Measurements from ENCODE around the gene COL23A1.

COL23A1 gene

GRCh38 chr5:178544166-178544834, 45.9 kb downstream of the COL23A1 start:
- no peak overlapping the region for H3K4me3 ChIP-seq (replicated peaks; ENCODE audit: low read depth, low read length)
- no peak for TF ChIP-seq CTCF (IDR thresholded peaks at IDR 0.05; ENCODE audit: low read length, missing control alignments)
- no peak for DNase-seq (ENCODE audit: low read depth)

GRCh38 chr5:178542455-178542854, 47.7 kb downstream of the COL23A1 start:
- peak; percentile 11 for DNase-seq (ENCODE audit: low read depth)

GRCh38 chr5:178540526-178540925, 49.7 kb downstream of the COL23A1 start:
- H3K4me3 ChIP-seq (replicated peaks; ENCODE audit: low read depth, low read length): no peak overlapping the region
- TF ChIP-seq CTCF (IDR thresholded peaks at IDR 0.05; ENCODE audit: low read length, missing control alignments): no peak
- DNase-seq (ENCODE audit: low read depth): no peak

More at GRCh38 chr5:178542455-178542854, 47.7 kb downstream of the COL23A1 start:
- no peak for TF ChIP-seq CTCF (IDR thresholded peaks at IDR 0.05; ENCODE audit: low read length, missing control alignments)
- no peak overlapping the region for H3K4me3 ChIP-seq (replicated peaks; ENCODE audit: low read depth, low read length)

- no peak overlapping the region for H3K4me3 ChIP-seq (replicated peaks; ENCODE audit: low read depth, low read length)
- TF ChIP-seq CTCF (IDR thresholded peaks at IDR 0.05; ENCODE audit: low read length, missing control alignments): no peak
- DNase-seq (ENCODE audit: low read depth): no peak
Measured at GRCh38 chr5:178538741-178539229, 51.4 kb downstream of the COL23A1 start.

- no peak overlapping the region for H3K4me3 ChIP-seq (replicated peaks; ENCODE audit: low read depth, low read length)
- no peak for DNase-seq (ENCODE audit: low read depth)
- TF ChIP-seq CTCF (IDR thresholded peaks at IDR 0.05; ENCODE audit: low read length, missing control alignments): no peak
Measured at GRCh38 chr5:178537467-178538371, 52.5 kb downstream of the COL23A1 start.

- no peak overlapping the region for H3K4me3 ChIP-seq (replicated peaks; ENCODE audit: low read depth, low read length)
- DNase-seq (ENCODE audit: low read depth): no peak
- no peak for TF ChIP-seq CTCF (IDR thresholded peaks at IDR 0.05; ENCODE audit: low read length, missing control alignments)
Measured at GRCh38 chr5:178536541-178537466, 53.4 kb downstream of the COL23A1 start.

All from fibroblast of pulmonary artery (primary cell).